DMS 273 (cell line): ENCODE results near the gene CREB5.

Experiments used
- DNase-seq: peaks from one replicate; lab custom pipeline; 2025; ENCODE audit not compliant: unreplicated experiment; lab: John Stamatoyannopoulos, UW

The CREB5 gene

GRCh38 chr7:28872226-28872625, 459.9 kb downstream of the CREB5 start:
- DNase-seq, result no peak

DNA sequence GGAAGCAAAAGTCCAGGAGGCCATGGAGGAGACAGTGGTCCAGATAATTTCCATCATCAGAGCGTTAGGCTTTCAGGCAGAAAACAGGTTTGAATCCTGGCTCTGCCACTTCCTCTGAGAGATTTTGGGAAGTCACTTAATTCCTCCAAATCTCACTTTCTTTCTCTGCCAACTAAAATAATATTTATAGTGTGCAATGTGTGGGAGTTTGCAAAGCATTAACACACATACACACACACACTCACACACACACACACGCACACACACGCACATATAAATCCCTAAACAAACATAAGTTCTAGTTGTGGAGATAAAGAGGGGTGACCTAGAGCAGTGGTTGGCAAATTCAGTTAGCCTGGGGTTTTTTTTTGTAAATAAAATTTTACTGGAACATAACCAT, 461.0 kb downstream of the CREB5 start:
- DNase-seq, result no peak

- DNase-seq, result no peak
Measured at GRCh38 chr7:28874001-28874400, 461.7 kb downstream of the CREB5 start.
